ENCODE measurements around the gene LYPD1.

- TF ChIP-seq FOXP2 (optimal IDR thresholded peaks at IDR 0.05; ENCODE audit: borderline replicate concordance, extremely low read depth, extremely low read length, insufficient read depth) (no peak), REST (IDR thresholded peaks at IDR 0.05; ENCODE audit: insufficient read depth in 1 of 2, low read depth in 2 of 2, low read length in 2 of 2) (no peak), POLR2AphosphoS5 (IDR thresholded peaks at IDR 0.05; ENCODE audit: low read depth, low read length) (no peak), TAF1 (IDR thresholded peaks at IDR 0.05; ENCODE audit: borderline replicate concordance, insufficient read depth, low read length) (no peak)
These were observed 33.4 kb upstream of the LYPD1 start for GRCh38 chr2:132703396-132703795.

All from PFSK-1 (cell line).